Measurements from ENCODE around the gene C2orf81.

- TF ChIP-seq, protein P1, sequence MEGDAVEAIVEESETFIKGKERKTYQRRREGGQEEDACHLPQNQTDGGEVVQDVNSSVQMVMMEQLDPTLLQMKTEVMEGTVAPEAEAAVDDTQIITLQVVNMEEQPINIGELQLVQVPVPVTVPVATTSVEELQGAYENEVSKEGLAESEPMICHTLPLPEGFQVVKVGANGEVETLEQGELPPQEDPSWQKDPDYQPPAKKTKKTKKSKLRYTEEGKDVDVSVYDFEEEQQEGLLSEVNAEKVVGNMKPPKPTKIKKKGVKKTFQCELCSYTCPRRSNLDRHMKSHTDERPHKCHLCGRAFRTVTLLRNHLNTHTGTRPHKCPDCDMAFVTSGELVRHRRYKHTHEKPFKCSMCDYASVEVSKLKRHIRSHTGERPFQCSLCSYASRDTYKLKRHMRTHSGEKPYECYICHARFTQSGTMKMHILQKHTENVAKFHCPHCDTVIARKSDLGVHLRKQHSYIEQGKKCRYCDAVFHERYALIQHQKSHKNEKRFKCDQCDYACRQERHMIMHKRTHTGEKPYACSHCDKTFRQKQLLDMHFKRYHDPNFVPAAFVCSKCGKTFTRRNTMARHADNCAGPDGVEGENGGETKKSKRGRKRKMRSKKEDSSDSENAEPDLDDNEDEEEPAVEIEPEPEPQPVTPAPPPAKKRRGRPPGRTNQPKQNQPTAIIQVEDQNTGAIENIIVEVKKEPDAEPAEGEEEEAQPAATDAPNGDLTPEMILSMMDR (IDR thresholded peaks at IDR 0.05; ENCODE audit: low read depth, low read length, missing input control), result no peak
- TF ChIP-seq RAD21 (IDR thresholded peaks at IDR 0.05) (no peak), ATF3 (IDR thresholded peaks at IDR 0.05) (no peak), HNF4G (IDR thresholded peaks at IDR 0.05) (no peak), REST (IDR thresholded peaks at IDR 0.05) (no peak), YY1 (IDR thresholded peaks at IDR 0.05) (no peak), FOXA1 (IDR thresholded peaks at IDR 0.05) (no peak), GABPA (IDR thresholded peaks at IDR 0.05 in 1 of 2, conservative IDR thresholded peaks at IDR 0.05 in 1 of 2) (no peak), EGR1 (IDR thresholded peaks at IDR 0.05; ENCODE audit: low read depth in 2 of 2) (no peak), HNF4A (conservative IDR thresholded peaks at IDR 0.05) (no peak), RXRA (IDR thresholded peaks at IDR 0.05) (no peak), JUND (IDR thresholded peaks at IDR 0.05) (no peak), TAF1 (conservative IDR thresholded peaks at IDR 0.05) (no peak)
- TF ChIP-seq, protein P2, sequence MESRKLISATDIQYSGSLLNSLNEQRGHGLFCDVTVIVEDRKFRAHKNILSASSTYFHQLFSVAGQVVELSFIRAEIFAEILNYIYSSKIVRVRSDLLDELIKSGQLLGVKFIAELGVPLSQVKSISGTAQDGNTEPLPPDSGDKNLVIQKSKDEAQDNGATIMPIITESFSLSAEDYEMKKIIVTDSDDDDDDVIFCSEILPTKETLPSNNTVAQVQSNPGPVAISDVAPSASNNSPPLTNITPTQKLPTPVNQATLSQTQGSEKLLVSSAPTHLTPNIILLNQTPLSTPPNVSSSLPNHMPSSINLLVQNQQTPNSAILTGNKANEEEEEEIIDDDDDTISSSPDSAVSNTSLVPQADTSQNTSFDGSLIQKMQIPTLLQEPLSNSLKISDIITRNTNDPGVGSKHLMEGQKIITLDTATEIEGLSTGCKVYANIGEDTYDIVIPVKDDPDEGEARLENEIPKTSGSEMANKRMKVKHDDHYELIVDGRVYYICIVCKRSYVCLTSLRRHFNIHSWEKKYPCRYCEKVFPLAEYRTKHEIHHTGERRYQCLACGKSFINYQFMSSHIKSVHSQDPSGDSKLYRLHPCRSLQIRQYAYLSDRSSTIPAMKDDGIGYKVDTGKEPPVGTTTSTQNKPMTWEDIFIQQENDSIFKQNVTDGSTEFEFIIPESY (IDR thresholded peaks at IDR 0.05), result no peak
Observed at GRCh38 chr2:74462054-74462785, 40.8 kb upstream of the C2orf81 start.

Data from liver (tissue), 3 donors.